Trophoblast cell (in vitro differentiated cells and primary cell): ENCODE measurements around the gene PXDN.
"Not testable (repeated sequence)": the region's sequence is repeated elsewhere in the genome, so short reads cannot be mapped to it uniquely, and the experiment has no call there.

Experiments used
- DNase-seq, 2 donors: peaks; one replicate each; pipeline ENCODE4 v3.0.0-alpha.2; 2016
- H2AFZ ChIP-seq: 2 replicates; pipeline ENCODE4 v1.6.1; 2013; ENCODE audit warnings: low read length, moderate library complexity, mild to moderate bottlenecking; ENCODE audit not compliant: insufficient read depth, poor library complexity
- H2AK5ac ChIP-seq: 2 replicates; pipeline ENCODE4 v1.6.1; 2013; ENCODE audit warnings: mild to moderate bottlenecking, low read length
- H2BK120ac ChIP-seq: 2 replicates; pipeline ENCODE4 v1.6.1; 2013; ENCODE audit warnings: low read length, mild to moderate bottlenecking, moderate library complexity; ENCODE audit not compliant: insufficient read depth, poor library complexity
- H2BK12ac ChIP-seq: 2 replicates; pipeline ENCODE4 v1.6.1; 2013; ENCODE audit warnings: mild to moderate bottlenecking, low read length, moderate library complexity
- H2BK5ac ChIP-seq: 2 replicates; pipeline ENCODE4 v1.6.1; 2013; ENCODE audit warnings: low read length, low read depth, moderate library complexity, mild to moderate bottlenecking; ENCODE audit not compliant: poor library complexity
- H3K14ac ChIP-seq: 2 replicates; pipeline ENCODE4 v1.6.1; 2013; ENCODE audit warnings: mild to moderate bottlenecking, low read length
- H3K18ac ChIP-seq: 2 replicates; pipeline ENCODE4 v1.6.1; 2013; ENCODE audit warnings: mild to moderate bottlenecking, low read length
- H3K23ac ChIP-seq: 2 replicates; pipeline ENCODE4 v1.6.1; 2013; ENCODE audit warnings: low read length
- H3K27ac ChIP-seq: 2 replicates; pipeline ENCODE4 v1.5.1; 2013; ENCODE audit warnings: low read depth, mild to moderate bottlenecking, inconsistent platforms, low read length, moderate library complexity
- H3K27me3 ChIP-seq: 2 replicates; pipeline ENCODE4 v1.6.1; 2013; ENCODE audit warnings: inconsistent platforms, mild to moderate bottlenecking, low read length, moderate library complexity; ENCODE audit not compliant: insufficient read depth
- H3K36me3 ChIP-seq, 2 experiments: 1 replicate in 1 of 2; 2 replicates in 1 of 2; pipeline ENCODE4 v1.6.1; 2013; ENCODE audit warnings: low read length in 2 of 2, mild to moderate bottlenecking in 2 of 2, moderate library complexity in 1 of 2; ENCODE audit not compliant: insufficient read depth in 2 of 2, control insufficient read depth in 1 of 2
- H3K4ac ChIP-seq: 2 replicates; pipeline ENCODE4 v1.6.1; 2013; ENCODE audit warnings: low read depth, mild to moderate bottlenecking, low read length, moderate library complexity
- H3K4me1 ChIP-seq, 2 experiments: 1 replicate in 1 of 2; 2 replicates in 1 of 2; pipeline ENCODE4 v1.6.1; 2013; ENCODE audit warnings: low read length in 2 of 2, mild to moderate bottlenecking in 2 of 2, moderate library complexity in 1 of 2; ENCODE audit not compliant: insufficient read depth in 2 of 2, control insufficient read depth in 1 of 2
- H3K4me2 ChIP-seq: 2 replicates; pipeline ENCODE4 v1.6.1; 2013; ENCODE audit warnings: inconsistent platforms, mild to moderate bottlenecking, low read length, moderate library complexity
- H3K4me3 ChIP-seq: 2 replicates; pipeline ENCODE4 v1.5.1; 2013; ENCODE audit warnings: mild to moderate bottlenecking, low read depth, low read length, inconsistent platforms
- H3K79me1 ChIP-seq: one replicate; pipeline ENCODE4 v1.6.1; 2013; ENCODE audit warnings: low read length
- H3K79me2 ChIP-seq: 2 replicates; pipeline ENCODE4 v1.6.1; 2013; ENCODE audit warnings: low read length, mild to moderate bottlenecking; ENCODE audit not compliant: control insufficient read depth, insufficient read depth, poor library complexity
- H3K9ac ChIP-seq: 2 replicates; pipeline ENCODE4 v1.6.1; 2013; ENCODE audit warnings: mild to moderate bottlenecking, low read length
- H3K9me3 ChIP-seq: 2 replicates; pipeline ENCODE4 v1.6.1; 2013; ENCODE audit warnings: low read depth, mild to moderate bottlenecking, control low read depth, inconsistent platforms, low read length; ENCODE audit not compliant: insufficient read depth
- H4K12ac ChIP-seq: 2 replicates; pipeline ENCODE4 v1.6.1; 2013; ENCODE audit warnings: low read depth, mild to moderate bottlenecking, low read length, moderate library complexity
- H4K8ac ChIP-seq: 2 replicates; pipeline ENCODE4 v1.6.1; 2013; ENCODE audit warnings: low read depth, mild to moderate bottlenecking, low read length, moderate library complexity
- H4K91ac ChIP-seq: one replicate; pipeline ENCODE4 v1.6.1; 2013; ENCODE audit warnings: low read depth, mild to moderate bottlenecking, low read length, moderate library complexity
- WGBS: extraction: QIAGEN DNeasy Blood & Tissue Kit; methylation state at CpG from one replicate; pipeline ENCODE4 v1.1.7; 2013; ENCODE audit warnings: missing lambda C conversion rate; ENCODE audit not compliant: insufficient read length, insufficient coverage; ENCODE audit errors: extremely low coverage; 5-methylcytosine and 5-hydroxymethylcytosine counted together

The PXDN gene

GRCh38 chr2:1621976-1622375 is 122.3 kb downstream of the PXDN start:
- not testable (repeated sequence) for H4K12ac ChIP-seq, H3K27me3 ChIP-seq, H3K27ac ChIP-seq, H2BK12ac ChIP-seq, H2AFZ ChIP-seq, H3K9ac ChIP-seq, H2BK5ac ChIP-seq, H3K36me3 ChIP-seq, H4K91ac ChIP-seq, H2BK120ac ChIP-seq, H3K4ac ChIP-seq, DNase-seq, H3K18ac ChIP-seq, H4K8ac ChIP-seq, H3K79me2 ChIP-seq, H3K23ac ChIP-seq, H3K79me1 ChIP-seq, H3K14ac ChIP-seq, H3K4me2 ChIP-seq, H2AK5ac ChIP-seq, H3K4me3 ChIP-seq
- Histone ChIP-seq H3K9me3 (peaks cover 15% of the 10 kb centered on the region), H3K4me1 (peaks cover 15 to 22% of the 10 kb centered on the region in 2 experiments)
- no CpG with 5 or more reads among the region's 3 CpGs for WGBS

GRCh38 chr2:1621501-1621900 is 122.8 kb downstream of the PXDN start:
- H3K18ac ChIP-seq, result no peak overlapping the region
- H2AFZ ChIP-seq, result no peak overlapping the region
- no peaks in the 10 kb centered on the region for H3K27me3 ChIP-seq
- H2BK5ac ChIP-seq, result no peak overlapping the region
- no peak overlapping the region for H4K91ac ChIP-seq
- no peak overlapping the region for H3K4ac ChIP-seq
- H2BK120ac ChIP-seq, result no peak overlapping the region
- H3K9me3 ChIP-seq, result peaks cover 15% of the 10 kb centered on the region
- no peaks in the 10 kb centered on the region for H3K36me3 ChIP-seq
- H2BK12ac ChIP-seq, result no peak overlapping the region
- H4K12ac ChIP-seq, result no peak overlapping the region
- no peak overlapping the region for H3K27ac ChIP-seq
- DNase-seq, result no peak
- no peak overlapping the region for H4K8ac ChIP-seq
- H3K23ac ChIP-seq, result no peak overlapping the region
- no peak overlapping the region for H2AK5ac ChIP-seq
- peaks cover 5% of the 10 kb centered on the region for H3K79me1 ChIP-seq
- H3K4me3 ChIP-seq, result no peak overlapping the region
- no peak overlapping the region for H3K9ac ChIP-seq
- H3K79me2 ChIP-seq, result no peaks in the 10 kb centered on the region
- no CpG with 5 or more reads among the region's 13 CpGs for WGBS
- H3K4me1 ChIP-seq, result peaks cover 15 to 22% of the 10 kb centered on the region in 2 experiments
- H3K4me2 ChIP-seq, result no peak overlapping the region
- H3K14ac ChIP-seq, result no peak overlapping the region

GRCh38 chr2:1621041-1621440 is 123.3 kb downstream of the PXDN start:
- H4K8ac ChIP-seq, result no peak overlapping the region
- no peak overlapping the region for H3K27ac ChIP-seq
- no peak overlapping the region for H3K4me2 ChIP-seq
- H3K23ac ChIP-seq, result no peak overlapping the region
- H3K4me1 ChIP-seq, result peaks cover 13 to 19% of the 10 kb centered on the region in 2 experiments
- H3K18ac ChIP-seq, result no peak overlapping the region
- no peak overlapping the region for H3K4me3 ChIP-seq
- no peak overlapping the region for H2BK120ac ChIP-seq
- no peak overlapping the region for H2AK5ac ChIP-seq
- DNase-seq, result no peak
- H3K9ac ChIP-seq, result no peak overlapping the region
- H4K12ac ChIP-seq, result no peak overlapping the region
- WGBS, result no CpG with 5 or more reads among the region's 11 CpGs
- H4K91ac ChIP-seq, result no peak overlapping the region
- no peak overlapping the region for H2BK5ac ChIP-seq
- peaks cover 15% of the 10 kb centered on the region for H3K9me3 ChIP-seq
- no peaks in the 10 kb centered on the region for H3K36me3 ChIP-seq
- H2AFZ ChIP-seq, result no peak overlapping the region
- H3K79me1 ChIP-seq, result peaks cover 3% of the 10 kb centered on the region
- no peaks in the 10 kb centered on the region for H3K79me2 ChIP-seq
- no peaks in the 10 kb centered on the region for H3K27me3 ChIP-seq
- H3K4ac ChIP-seq, result no peak overlapping the region
- no peak overlapping the region for H2BK12ac ChIP-seq
- H3K14ac ChIP-seq, result no peak overlapping the region

GRCh38 chr2:1620081-1620480 is 124.2 kb downstream of the PXDN start:
- Histone ChIP-seq H4K12ac (no peak overlapping the region), H3K36me3 (no peaks in the 10 kb centered on the region), H3K18ac (no peak overlapping the region), H3K4me1 (peaks cover 10 to 13% of the 10 kb centered on the region in 2 experiments), H3K79me2 (no peaks in the 10 kb centered on the region), H4K91ac (no peak overlapping the region), H3K4me2 (no peak overlapping the region), H2AK5ac (no peak overlapping the region), H2BK5ac (no peak overlapping the region), H3K9ac (no peak overlapping the region), H2BK12ac (no peak overlapping the region), H2AFZ (no peak overlapping the region), H3K4ac (no peak overlapping the region), H2BK120ac (no peak overlapping the region), H3K79me1 (peaks cover under 1% of the 10 kb centered on the region), H3K9me3 (peaks cover 15% of the 10 kb centered on the region), H4K8ac (no peak overlapping the region), H3K27ac (no peak overlapping the region), H3K4me3 (no peak overlapping the region), H3K23ac (no peak overlapping the region), H3K14ac (no peak overlapping the region), H3K27me3 (no peaks in the 10 kb centered on the region)
- no peak for DNase-seq
- WGBS, result no CpG with 5 or more reads among the region's 11 CpGs
